HG03565 (cell line): ENCODE data around the gene DRD1.
"Not testable (repeated sequence)": the region's sequence is repeated elsewhere in the genome, so short reads cannot be mapped to it uniquely, and the experiment has no call there.

ENCODE experiments used
- ATAC-seq: cut with Tn5 transposase; IDR thresholded peaks from one replicate; pipeline ENCODE4 v1.9.1; 2021; ENCODE audit warnings: mild to moderate bottlenecking, moderate library complexity; ENCODE audit not compliant: unreplicated experiment

The DRD1 gene

GRCh38 chr5:175468892-175469291 lies 24.9 kb upstream of the DRD1 start:
- no peak for ATAC-seq

GRCh38 chr5:175467983-175468690 lies 24.2 kb upstream of the DRD1 start:
- ATAC-seq, result no peak

GRCh38 chr5:175466700-175467318 lies 22.8 kb upstream of the DRD1 start:
- no peak for ATAC-seq

- no peak for ATAC-seq
Measured at GRCh38 chr5:175465282-175465681, 21.3 kb upstream of the DRD1 start.

GRCh38 chr5:175464942-175465233 lies 20.9 kb upstream of the DRD1 start:
- ATAC-seq, result no peak

- peak; percentile 100 for ATAC-seq
Measured at GRCh38 chr5:175464074-175464941, 20.3 kb upstream of the DRD1 start.

GRCh38 chr5:175463641-175464040 lies 19.7 kb upstream of the DRD1 start:
- ATAC-seq, result no peak

GRCh38 chr5:175461370-175461769 lies 17.4 kb upstream of the DRD1 start:
- ATAC-seq, result no peak

GRCh38 chr5:175460552-175460951 lies 16.6 kb upstream of the DRD1 start:
- ATAC-seq, result no peak

GRCh38 chr5:175460126-175460525 lies 16.1 kb upstream of the DRD1 start:
- no peak for ATAC-seq

GRCh38 chr5:175457466-175457865 lies 13.5 kb upstream of the DRD1 start:
- ATAC-seq, result peak; percentile 91

- no peak for ATAC-seq
Measured at GRCh38 chr5:175456105-175456742, 12.2 kb upstream of the DRD1 start.

GRCh38 chr5:175454338-175454737 lies 10.4 kb upstream of the DRD1 start:
- not testable (repeated sequence) for ATAC-seq

GRCh38 chr5:175452166-175452565 lies 8.2 kb upstream of the DRD1 start:
- ATAC-seq, result no peak

- no peak for ATAC-seq
Measured at GRCh38 chr5:175448276-175448675, 4.3 kb upstream of the DRD1 start.

- no peak for ATAC-seq
Measured at GRCh38 chr5:175447571-175447970, 3.6 kb upstream of the DRD1 start.

- ATAC-seq, result not testable (repeated sequence)
Measured at GRCh38 chr5:175446378-175446777, 2.4 kb upstream of the DRD1 start.

- no peak for ATAC-seq
Measured at GRCh38 chr5:175444905-175445456, 999 bp upstream of the DRD1 start.

- ATAC-seq, result no peak
Measured at GRCh38 chr5:175443514-175444059, 395 bp downstream of the DRD1 start.

- ATAC-seq, result no peak
Measured at GRCh38 chr5:175438234-175438857, 5.6 kb downstream of the DRD1 start.
